ENCODE data around the gene FEM1C.

Gene FEM1C, protein sequence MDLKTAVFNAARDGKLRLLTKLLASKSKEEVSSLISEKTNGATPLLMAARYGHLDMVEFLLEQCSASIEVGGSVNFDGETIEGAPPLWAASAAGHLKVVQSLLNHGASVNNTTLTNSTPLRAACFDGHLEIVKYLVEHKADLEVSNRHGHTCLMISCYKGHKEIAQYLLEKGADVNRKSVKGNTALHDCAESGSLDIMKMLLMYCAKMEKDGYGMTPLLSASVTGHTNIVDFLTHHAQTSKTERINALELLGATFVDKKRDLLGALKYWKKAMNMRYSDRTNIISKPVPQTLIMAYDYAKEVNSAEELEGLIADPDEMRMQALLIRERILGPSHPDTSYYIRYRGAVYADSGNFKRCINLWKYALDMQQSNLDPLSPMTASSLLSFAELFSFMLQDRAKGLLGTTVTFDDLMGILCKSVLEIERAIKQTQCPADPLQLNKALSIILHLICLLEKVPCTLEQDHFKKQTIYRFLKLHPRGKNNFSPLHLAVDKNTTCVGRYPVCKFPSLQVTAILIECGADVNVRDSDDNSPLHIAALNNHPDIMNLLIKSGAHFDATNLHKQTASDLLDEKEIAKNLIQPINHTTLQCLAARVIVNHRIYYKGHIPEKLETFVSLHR

GRCh38 chr5:115544436-115545350 is at the start of gene FEM1C:
Gene FEM1C, minus strand, starts transcription at chr5:115544775. Its CDS starts 1,282 bp downstream, at chr5:115543493.
- peak; percentile 92 for DNase-seq (ENCODE audit: low read depth)

DNA sequence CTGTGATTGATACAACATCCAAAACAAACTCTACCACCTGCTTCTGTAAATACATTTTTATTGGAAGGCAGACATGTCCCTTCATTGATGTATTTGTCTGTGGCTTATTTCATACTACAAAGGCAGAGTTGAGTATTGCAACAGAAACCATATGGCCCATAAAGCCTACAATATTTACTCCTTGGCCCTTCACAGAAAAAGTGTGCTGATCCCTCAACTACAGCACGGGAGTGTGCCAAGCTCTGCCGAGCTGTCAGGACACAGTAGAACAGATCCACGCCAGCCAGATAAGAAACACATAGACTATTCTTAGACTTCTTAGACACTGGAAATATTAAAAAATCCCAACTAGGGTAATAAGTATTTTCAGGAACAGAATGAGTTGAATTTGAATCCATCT is 44.5 kb upstream of the FEM1C start:
- DNase-seq (ENCODE audit: low read depth) = no peak

- no peak for DNase-seq (ENCODE audit: low read depth)
These were observed 44.1 kb upstream of the FEM1C start for GRCh38 chr5:115588640-115589039.

GRCh38 chr5:115586525-115587146 is 42.1 kb upstream of the FEM1C start:
- DNase-seq (ENCODE audit: low read depth) = no peak

DNA sequence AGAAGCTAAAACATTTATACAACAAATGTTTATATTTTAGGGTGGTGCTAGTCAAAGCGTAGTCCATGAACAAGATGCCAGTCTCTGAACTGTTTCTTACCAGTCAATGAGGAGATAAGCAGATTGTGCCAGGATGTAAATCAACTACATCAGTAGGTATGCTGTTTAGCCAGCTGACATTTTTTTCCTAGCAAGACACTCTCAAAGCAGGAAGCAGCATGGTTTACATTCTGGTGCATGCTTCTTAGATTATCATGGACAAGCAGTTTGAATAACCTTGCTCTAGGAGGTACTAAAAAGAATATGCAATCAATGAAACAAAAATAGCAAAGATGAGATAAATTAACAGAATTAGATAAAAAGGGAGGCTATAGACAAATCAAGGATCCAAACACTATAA is 40.7 kb upstream of the FEM1C start:
- no peak for DNase-seq (ENCODE audit: low read depth)

DNA sequence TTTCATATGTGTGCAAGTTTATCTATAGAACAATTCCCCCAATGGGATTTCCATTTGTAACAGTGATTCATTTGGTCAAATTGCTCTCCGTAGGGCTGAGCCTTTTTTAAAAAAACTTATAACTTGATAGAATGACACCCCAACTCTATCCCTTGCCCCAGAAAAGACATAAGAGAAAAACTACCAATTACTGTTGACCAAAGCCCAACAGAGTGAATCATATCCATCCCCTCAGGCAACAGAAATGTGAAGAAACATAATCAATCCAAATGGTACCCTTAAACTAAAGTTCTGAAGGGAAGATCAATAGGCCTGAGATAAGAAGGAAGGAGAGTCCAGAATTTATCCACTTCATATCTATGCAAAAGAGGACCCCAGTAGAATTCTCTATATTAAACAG is 39.9 kb upstream of the FEM1C start:
- no peak for DNase-seq (ENCODE audit: low read depth)

GRCh38 chr5:115583474-115583873 is 38.9 kb upstream of the FEM1C start:
- no peak for DNase-seq (ENCODE audit: low read depth)

- no peak for DNase-seq (ENCODE audit: low read depth)
These were observed 36.4 kb upstream of the FEM1C start for GRCh38 chr5:115580941-115581340.

GRCh38 chr5:115579747-115580173 is 35.2 kb upstream of the FEM1C start:
- no peak for DNase-seq (ENCODE audit: low read depth)

- DNase-seq (ENCODE audit: low read depth) = no peak
These were observed 34.6 kb upstream of the FEM1C start for GRCh38 chr5:115579216-115579615.

DNA sequence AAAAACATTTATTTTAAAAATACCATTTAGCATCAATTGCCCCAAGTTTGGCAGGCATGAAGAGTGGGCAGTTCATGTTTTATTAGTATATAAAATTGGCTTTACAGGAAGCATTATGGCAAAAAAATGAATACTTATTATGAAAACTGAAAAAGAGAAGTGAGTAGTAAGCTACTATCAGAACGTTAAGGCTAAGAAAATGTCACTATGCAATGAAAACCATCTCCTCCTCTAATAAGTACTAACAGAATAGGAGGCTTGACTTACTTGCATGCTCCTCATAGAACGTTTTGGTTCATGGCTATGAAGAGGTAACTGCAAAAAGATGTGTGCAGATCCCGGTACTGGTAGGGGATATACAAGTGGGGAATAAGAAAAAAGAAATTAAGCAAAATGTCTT is 34.1 kb upstream of the FEM1C start:
- DNase-seq (ENCODE audit: low read depth) = no peak

DNA sequence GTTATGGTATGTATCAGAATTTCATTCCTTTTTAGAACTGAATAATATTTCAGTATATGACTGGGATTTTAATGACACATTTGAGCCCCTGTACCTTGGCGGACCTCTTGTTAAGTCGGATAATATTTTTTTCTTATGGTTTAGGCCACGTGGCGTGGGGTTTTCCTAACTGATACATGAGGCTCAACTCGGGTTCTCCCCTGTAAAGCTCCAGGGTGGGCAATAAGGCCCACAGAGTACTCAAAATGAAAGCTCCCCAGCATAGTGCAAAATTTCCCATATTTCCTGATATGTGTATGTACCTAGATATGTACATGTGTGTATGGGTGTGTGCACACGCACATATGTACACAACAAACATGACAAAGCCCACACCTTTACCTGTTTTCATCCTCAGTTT is 33.2 kb upstream of the FEM1C start:
- DNase-seq (ENCODE audit: low read depth) = no peak

- no peak for DNase-seq (ENCODE audit: low read depth)
These were observed 32.8 kb upstream of the FEM1C start for GRCh38 chr5:115577329-115577728.

DNA sequence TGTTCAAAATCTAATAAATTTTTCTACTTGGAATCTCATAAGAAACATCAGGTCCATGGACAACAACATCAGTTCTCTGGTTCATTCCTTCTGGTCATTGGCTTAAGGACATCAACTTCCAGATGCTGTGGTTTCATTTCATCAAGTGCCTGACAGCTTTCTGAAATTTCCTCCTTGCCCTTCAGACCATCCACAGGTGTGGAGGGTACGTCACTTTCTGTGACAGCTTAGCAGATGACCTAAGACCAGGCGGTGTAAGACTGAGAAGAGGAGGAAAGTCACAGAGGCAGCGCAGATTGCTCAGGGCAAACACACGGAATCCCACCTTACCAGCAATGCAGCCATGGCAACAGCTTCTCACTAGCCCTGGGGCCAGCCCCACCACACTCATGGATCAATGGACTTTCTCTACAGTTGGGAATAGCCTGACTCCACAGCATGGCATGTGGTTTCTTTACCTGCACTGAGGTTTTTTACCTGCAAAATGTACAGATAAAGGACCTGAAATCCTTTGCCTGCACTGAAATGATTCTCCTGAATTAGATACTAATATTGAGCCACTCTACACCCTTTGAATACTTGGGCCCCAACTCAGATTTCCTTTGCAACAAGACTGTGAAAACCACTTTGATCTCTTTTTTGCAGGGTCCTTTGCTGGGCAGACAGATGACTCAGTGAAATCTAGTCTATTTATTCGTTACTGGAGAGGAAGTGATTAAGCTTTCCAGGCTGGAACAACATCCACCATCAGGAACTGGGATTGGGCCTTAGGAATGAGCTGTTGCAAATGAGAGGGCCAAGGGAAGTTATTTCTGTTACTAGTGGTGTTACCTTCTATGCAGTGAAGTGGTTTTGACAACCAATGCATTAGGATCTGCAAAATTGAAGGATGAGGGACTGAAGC is 30.8 kb upstream of the FEM1C start:
- DNase-seq (ENCODE audit: low read depth) = no peak

DNA sequence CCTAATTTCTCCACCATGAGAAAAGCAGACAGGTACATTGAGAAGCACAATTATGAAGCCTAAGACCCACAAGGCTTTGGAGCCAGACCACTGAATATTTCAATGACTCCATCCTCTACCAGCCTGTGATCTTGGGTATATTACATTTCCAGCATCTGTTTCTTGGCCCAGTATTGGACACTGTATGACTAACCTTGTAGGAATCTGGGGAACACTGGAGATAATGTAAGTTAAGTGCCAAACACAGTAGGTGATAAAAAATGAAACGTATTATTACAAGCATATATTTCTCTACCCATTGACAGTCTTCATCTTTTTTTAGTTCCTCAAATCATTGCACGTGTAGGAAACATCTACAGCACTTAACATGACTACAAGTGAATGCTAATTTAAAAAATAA is 28.6 kb upstream of the FEM1C start:
- DNase-seq (ENCODE audit: low read depth) = no peak

DNA sequence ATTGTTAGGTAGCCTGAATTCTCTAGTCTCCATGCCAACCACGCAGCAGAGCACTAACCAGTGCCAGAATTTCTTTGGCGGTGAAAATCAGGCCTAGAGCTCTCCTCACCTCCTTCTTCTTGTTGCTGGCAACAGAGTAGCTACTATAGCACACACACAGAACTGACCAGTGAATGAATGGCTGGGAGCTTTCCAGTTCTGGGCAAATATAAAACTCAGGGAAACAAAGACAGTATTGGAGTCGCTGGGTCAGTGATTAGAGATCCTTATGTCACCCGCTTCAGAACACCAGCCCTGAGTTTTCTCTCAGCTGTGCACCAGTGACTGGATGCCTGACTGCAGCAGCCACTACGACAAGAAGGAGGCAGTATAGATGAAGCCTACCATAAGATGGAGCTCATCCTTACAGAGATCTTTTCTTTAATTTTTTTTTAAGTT is 26.9 kb upstream of the FEM1C start:
- DNase-seq (ENCODE audit: low read depth) = no peak

- no peak for DNase-seq (ENCODE audit: low read depth)
These were observed 24.1 kb upstream of the FEM1C start for GRCh38 chr5:115568668-115569067.

DNA sequence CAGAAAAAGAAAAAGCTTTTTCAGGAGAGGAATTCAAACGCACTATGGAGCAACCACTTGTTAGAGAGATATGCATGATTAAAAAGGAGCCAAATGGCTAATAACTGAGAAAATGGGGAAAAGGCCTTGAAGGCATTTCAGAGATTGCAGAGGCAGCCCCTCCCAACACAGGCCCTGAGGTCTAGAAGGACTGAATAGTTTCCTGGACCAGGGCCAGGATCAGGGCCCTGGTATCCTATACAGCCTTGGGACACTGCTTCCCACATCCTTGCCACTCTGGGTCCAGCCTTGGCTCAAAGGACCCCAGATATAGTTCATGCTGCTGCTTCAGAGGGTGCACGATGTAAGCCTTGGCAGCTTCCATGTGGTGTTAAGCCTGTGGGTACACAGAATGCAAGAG is 20.7 kb upstream of the FEM1C start:
- no peak for DNase-seq (ENCODE audit: low read depth)

GRCh38 chr5:115561176-115561575 is 16.6 kb upstream of the FEM1C start:
- DNase-seq (ENCODE audit: low read depth) = no peak

DNA sequence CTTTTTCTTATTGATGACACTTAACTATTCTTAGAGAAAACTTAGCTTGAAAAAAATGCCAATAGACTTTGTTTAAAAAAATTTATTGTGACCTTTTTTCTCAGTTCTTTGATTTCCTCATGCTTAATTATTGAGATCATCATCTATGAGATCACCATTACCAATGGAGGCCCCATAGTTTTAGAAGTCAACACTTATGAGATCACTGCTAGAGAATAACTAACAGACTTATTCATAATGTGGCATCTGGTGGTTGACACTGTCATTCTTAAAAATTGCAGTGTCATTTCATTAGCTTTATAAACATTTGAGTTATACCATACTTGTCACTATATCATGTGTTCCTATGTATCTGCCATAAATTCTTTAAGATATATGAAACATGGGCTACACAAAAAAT is 14.9 kb upstream of the FEM1C start:
- DNase-seq (ENCODE audit: low read depth) = no peak

DNA sequence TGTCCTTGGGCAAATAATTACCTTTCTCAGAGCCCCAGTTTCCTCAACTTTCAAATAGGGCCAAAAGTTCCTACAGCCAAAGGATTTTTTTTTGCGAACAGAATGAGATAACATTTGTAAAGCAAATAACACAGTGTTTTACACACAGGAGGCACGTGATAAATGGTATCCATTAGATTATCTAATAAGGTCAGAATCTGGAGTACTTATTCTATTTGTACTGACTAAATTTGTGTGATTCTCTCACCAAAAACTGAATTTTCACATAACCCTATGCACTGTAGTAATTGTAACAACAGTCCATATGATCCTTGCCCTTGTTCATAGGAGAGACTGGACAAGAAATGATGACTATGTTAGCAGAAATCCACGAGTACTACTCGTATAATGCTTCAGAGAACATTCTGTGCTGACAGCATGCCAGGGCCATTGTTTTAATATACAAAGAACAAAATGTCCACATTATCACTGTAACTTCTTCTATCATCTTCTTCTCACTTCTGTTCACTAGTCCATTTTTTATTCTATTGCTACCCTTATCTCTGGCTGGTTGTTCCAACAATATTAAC is 13.9 kb upstream of the FEM1C start:
- no peak for DNase-seq (ENCODE audit: low read depth)
